Measurements from ENCODE around the gene ICA1. TPM values are rescaled to one million over a fixed set of nuclear protein-coding genes. Genes with fewer than 3 reads are reported as not detected.
"Not testable (repeated sequence)": the region's sequence is repeated elsewhere in the genome, so short reads cannot be mapped to it uniquely, and the experiment has no call there.

ICA1 gene
- total RNA-seq, 8 experiments from 2014 or later, result 10.2 to 76.7 (median 26.1) TPM

- in situ Hi-C loops (cut with MboI; ENCODE audit: low pct_unique_long_range_greater_than_20kb in 2 of 9, low sequenced_read_pairs in 9 of 9, unreplicated experiment in 9 of 9), result no loop called here
- 16 to 100% (median 100%) methylated on average over 1 to 4 of the region's 4 CpGs; no CpG with 5 or more reads in 4 of the 10 experiments for WGBS, 10 experiments
Observed at GRCh38 chr7:8258166-8258565, 3.8 kb downstream of the ICA1 start.

GRCh38 chr7:8255680-8256655, 6.0 kb downstream of the ICA1 start:
- WGBS, 10 experiments, result 20 to 100% (median 85%) methylated on average over 1 to 6 of the region's 6 CpGs; no CpG with 5 or more reads in 1 of the 10 experiments
- in situ Hi-C loops (cut with MboI; ENCODE audit: low pct_unique_long_range_greater_than_20kb in 2 of 9, low sequenced_read_pairs in 9 of 9, unreplicated experiment in 9 of 9), result no loop called here
- ATAC-seq (replicated peaks in 6 of 8), result no peak
- Histone ChIP-seq H3K27ac (no peak overlapping the region), H3K4me3 (no peak overlapping the region), H3K4me1 (replicated peaks in 1 of 2) (peaks cover 6 to 9% of the 10 kb centered on the region in 2 donors)

More at GRCh38 chr7:8258166-8258565, 3.8 kb downstream of the ICA1 start:
- Histone ChIP-seq H3K4me1 (replicated peaks in 1 of 2) (peaks cover 7 to 15% of the 10 kb centered on the region in 2 donors), H3K27ac (no peak overlapping the region), H3K4me3 (no peak overlapping the region)
- ATAC-seq (replicated peaks in 6 of 8), result no peak

GRCh38 chr7:8254667-8255066, 7.3 kb downstream of the ICA1 start:
- WGBS, 10 experiments, result 14 to 100% (median 87%) methylated on average over 1 to 3 of the region's 3 CpGs; no CpG with 5 or more reads in 5 of the 10 experiments
- Histone ChIP-seq H3K27ac (no peak overlapping the region), H3K4me3 (no peak overlapping the region), H3K4me1 (replicated peaks in 1 of 2) (no peaks in the 10 kb centered on the region)
- in situ Hi-C loops (cut with MboI; ENCODE audit: low pct_unique_long_range_greater_than_20kb in 2 of 9, low sequenced_read_pairs in 9 of 9, unreplicated experiment in 9 of 9), result no loop called here
- ATAC-seq (replicated peaks in 6 of 8), result no peak

GRCh38 chr7:8254215-8254614, 7.8 kb downstream of the ICA1 start:
- H3K4me3 ChIP-seq, result no peak overlapping the region
- no peak for ATAC-seq (replicated peaks in 6 of 8)
- no peak overlapping the region for H3K27ac ChIP-seq
- in situ Hi-C loops (cut with MboI; ENCODE audit: low pct_unique_long_range_greater_than_20kb in 2 of 9, low sequenced_read_pairs in 9 of 9, unreplicated experiment in 9 of 9), result no loop called here
- no peaks in the 10 kb centered on the region for H3K4me1 ChIP-seq (replicated peaks in 1 of 2)
- WGBS, 10 experiments, result 10 to 96% (median 77%) methylated on average over 2 to 3 of the region's 3 CpGs; no CpG with 5 or more reads in 3 of the 10 experiments

- WGBS, 10 experiments, result 0 to 100% (median 88%) methylated on average over 1 of the region's 1 CpG; no CpG with 5 or more reads in 4 of the 10 experiments
- Histone ChIP-seq H3K4me3 (no peak overlapping the region), H3K4me1 (replicated peaks in 1 of 2) (no peaks in the 10 kb centered on the region), H3K27ac (no peak overlapping the region)
- ATAC-seq (replicated peaks in 6 of 8), result no peak
- in situ Hi-C loops (cut with MboI; ENCODE audit: low pct_unique_long_range_greater_than_20kb in 2 of 9, low sequenced_read_pairs in 9 of 9, unreplicated experiment in 9 of 9), result no loop called here
Observed at GRCh38 chr7:8251195-8251594, 10.8 kb downstream of the ICA1 start.

- Histone ChIP-seq H3K4me3 (no peak overlapping the region), H3K4me1 (replicated peaks in 1 of 2) (no peaks in the 10 kb centered on the region), H3K27ac (no peak overlapping the region)
- WGBS, 10 experiments, result 0 to 100% (median 89%) methylated on average over 1 of the region's 1 CpG; no CpG with 5 or more reads in 4 of the 10 experiments
- in situ Hi-C loops (cut with MboI; ENCODE audit: low pct_unique_long_range_greater_than_20kb in 2 of 9, low sequenced_read_pairs in 9 of 9, unreplicated experiment in 9 of 9), result no loop called here
- no peak for ATAC-seq (replicated peaks in 6 of 8)
Observed at GRCh38 chr7:8250547-8250946, 11.4 kb downstream of the ICA1 start.

GRCh38 chr7:8249121-8249520, 12.8 kb downstream of the ICA1 start:
- Histone ChIP-seq H3K4me3 (no peak overlapping the region), H3K4me1 (replicated peaks in 1 of 2) (no peaks in the 10 kb centered on the region), H3K27ac (no peak overlapping the region)
- 14 to 100% (median 90%) methylated on average over 1 to 4 of the region's 4 CpGs; no CpG with 5 or more reads in 1 of the 10 experiments for WGBS, 10 experiments
- in situ Hi-C loops (cut with MboI; ENCODE audit: low pct_unique_long_range_greater_than_20kb in 2 of 9, low sequenced_read_pairs in 9 of 9, unreplicated experiment in 9 of 9), result no loop called here
- no peak for ATAC-seq (replicated peaks in 6 of 8)

GRCh38 chr7:8246020-8246419, 15.9 kb downstream of the ICA1 start:
- Histone ChIP-seq H3K27ac (no peak overlapping the region), H3K4me1 (replicated peaks in 1 of 2) (no peaks in the 10 kb centered on the region), H3K4me3 (no peak overlapping the region)
- 50 to 100% (median 100%) methylated on average over 1 to 2 of the region's 2 CpGs; no CpG with 5 or more reads in 3 of the 10 experiments for WGBS, 10 experiments
- in situ Hi-C loops (cut with MboI; ENCODE audit: low pct_unique_long_range_greater_than_20kb in 2 of 9, low sequenced_read_pairs in 9 of 9, unreplicated experiment in 9 of 9), result no loop called here
- ATAC-seq (replicated peaks in 6 of 8), result no peak

GRCh38 chr7:8245032-8245431, 16.9 kb downstream of the ICA1 start:
- in situ Hi-C loops (cut with MboI; ENCODE audit: low pct_unique_long_range_greater_than_20kb in 2 of 9, low sequenced_read_pairs in 9 of 9, unreplicated experiment in 9 of 9); H3K4me1 ChIP-seq (replicated peaks in 1 of 2); ATAC-seq (replicated peaks in 6 of 8); H3K27ac ChIP-seq; H3K4me3 ChIP-seq: not testable (repeated sequence)
- 88 to 100% (median 98%) methylated on average over 1 to 4 of the region's 5 CpGs; no CpG with 5 or more reads in 6 of the 10 experiments for WGBS, 10 experiments

- ATAC-seq (replicated peaks in 6 of 8); H3K4me3 ChIP-seq; H3K27ac ChIP-seq; in situ Hi-C loops (cut with MboI; ENCODE audit: low pct_unique_long_range_greater_than_20kb in 2 of 9, low sequenced_read_pairs in 9 of 9, unreplicated experiment in 9 of 9); H3K4me1 ChIP-seq (replicated peaks in 1 of 2): not testable (repeated sequence)
- WGBS, 10 experiments, result 63 to 100% (median 100%) methylated on average over 1 to 2 of the region's 5 CpGs; no CpG with 5 or more reads in 7 of the 10 experiments
Observed at GRCh38 chr7:8243059-8243458, 18.9 kb downstream of the ICA1 start.

GRCh38 chr7:8239702-8240362, 22.1 kb downstream of the ICA1 start:
- in situ Hi-C loops (cut with MboI; ENCODE audit: low pct_unique_long_range_greater_than_20kb in 2 of 9, low sequenced_read_pairs in 9 of 9, unreplicated experiment in 9 of 9); H3K27ac ChIP-seq; ATAC-seq (replicated peaks in 6 of 8); H3K4me3 ChIP-seq; H3K4me1 ChIP-seq (replicated peaks in 1 of 2): not testable (repeated sequence)
- WGBS, 10 experiments, result 43 to 96% (median 63%) methylated on average over 1 to 3 of the region's 10 CpGs; no CpG with 5 or more reads in 6 of the 10 experiments

- in situ Hi-C loops (cut with MboI; ENCODE audit: low pct_unique_long_range_greater_than_20kb in 2 of 9, low sequenced_read_pairs in 9 of 9, unreplicated experiment in 9 of 9), result no loop called here
- ATAC-seq (replicated peaks in 6 of 8), result peak in 6 of 8 experiments; percentile 22 to 97 (median 42)
- Histone ChIP-seq H3K27ac (no peak overlapping the region), H3K4me3 (no peak overlapping the region), H3K4me1 (replicated peaks in 1 of 2) (no peaks in the 10 kb centered on the region)
- 11 to 87% (median 66%) methylated on average over 1 to 3 of the region's 3 CpGs; no CpG with 5 or more reads in 5 of the 10 experiments for WGBS, 10 experiments
Observed at GRCh38 chr7:8236780-8237407, 25.1 kb downstream of the ICA1 start.

Data from motor neuron (in vitro differentiated cells).